Activated CD4-positive, alpha-beta memory T cell treated with anti-CD3 and anti-CD28 coated beads for 36 hours (primary cell): ENCODE data around the gene PTDSS2. TPM values are rescaled to one million over a fixed set of nuclear protein-coding genes. Genes with fewer than 3 reads are reported as not detected.
"Not testable (repeated sequence)": the region's sequence is repeated elsewhere in the genome, so short reads cannot be mapped to it uniquely, and the experiment has no call there.

ENCODE experiments used
- CTCF ChIA-PET: fragments of 350-600 bp; sonication (Branson Sonifier 250); formaldehyde crosslinking; loops from one replicate; lab custom pipeline; 2021; ENCODE audit warnings: antibody characterized with exemption, inconsistent platforms; lab: Charles Lee
- POLR2A ChIA-PET: fragments of 350-600 bp; sonication (Branson Sonifier 250); formaldehyde crosslinking; loops from one replicate; lab custom pipeline; 2021; ENCODE audit warnings: antibody characterized with exemption; lab: Charles Lee
- DNase-seq: peaks from one replicate; pipeline ENCODE4 v3.0.0-alpha.2; 2020
- H3K27ac Mint-ChIP-seq: one replicate; pipeline ENCODE4 v1.8.0; 2021; ENCODE audit warnings: mixed read lengths
- H3K27me3 Mint-ChIP-seq: one replicate; pipeline ENCODE4 v1.8.0; 2021; ENCODE audit warnings: mixed read lengths
- H3K36me3 Mint-ChIP-seq: one replicate; pipeline ENCODE4 v1.8.0; 2021; ENCODE audit warnings: mixed read lengths
- H3K4me1 Mint-ChIP-seq: one replicate; pipeline ENCODE4 v1.8.0; 2021; ENCODE audit warnings: low read depth, mixed read lengths
- H3K4me3 Mint-ChIP-seq: one replicate; pipeline ENCODE4 v1.8.0; 2021; ENCODE audit warnings: mild to moderate bottlenecking, mixed read lengths
- H3K9me3 Mint-ChIP-seq: one replicate; pipeline ENCODE4 v1.8.0; 2021; ENCODE audit warnings: mixed read lengths
- intact Hi-C: fragments of 100-400 bp; cut with micrococcal nuclease; formaldehyde crosslinking; loops from one replicate; pipeline ENCODE4 v1.15.1; 2023
- total RNA-seq, 2 experiments: library from RNA; stranded (reverse); gene quantifications; one replicate each; pipeline ENCODE4 v1.2.3, GENCODE V29; 2021

The PTDSS2 gene
- 10 to 100 TPM; 15.0 to 16.7 TPM for total RNA-seq

DNA sequence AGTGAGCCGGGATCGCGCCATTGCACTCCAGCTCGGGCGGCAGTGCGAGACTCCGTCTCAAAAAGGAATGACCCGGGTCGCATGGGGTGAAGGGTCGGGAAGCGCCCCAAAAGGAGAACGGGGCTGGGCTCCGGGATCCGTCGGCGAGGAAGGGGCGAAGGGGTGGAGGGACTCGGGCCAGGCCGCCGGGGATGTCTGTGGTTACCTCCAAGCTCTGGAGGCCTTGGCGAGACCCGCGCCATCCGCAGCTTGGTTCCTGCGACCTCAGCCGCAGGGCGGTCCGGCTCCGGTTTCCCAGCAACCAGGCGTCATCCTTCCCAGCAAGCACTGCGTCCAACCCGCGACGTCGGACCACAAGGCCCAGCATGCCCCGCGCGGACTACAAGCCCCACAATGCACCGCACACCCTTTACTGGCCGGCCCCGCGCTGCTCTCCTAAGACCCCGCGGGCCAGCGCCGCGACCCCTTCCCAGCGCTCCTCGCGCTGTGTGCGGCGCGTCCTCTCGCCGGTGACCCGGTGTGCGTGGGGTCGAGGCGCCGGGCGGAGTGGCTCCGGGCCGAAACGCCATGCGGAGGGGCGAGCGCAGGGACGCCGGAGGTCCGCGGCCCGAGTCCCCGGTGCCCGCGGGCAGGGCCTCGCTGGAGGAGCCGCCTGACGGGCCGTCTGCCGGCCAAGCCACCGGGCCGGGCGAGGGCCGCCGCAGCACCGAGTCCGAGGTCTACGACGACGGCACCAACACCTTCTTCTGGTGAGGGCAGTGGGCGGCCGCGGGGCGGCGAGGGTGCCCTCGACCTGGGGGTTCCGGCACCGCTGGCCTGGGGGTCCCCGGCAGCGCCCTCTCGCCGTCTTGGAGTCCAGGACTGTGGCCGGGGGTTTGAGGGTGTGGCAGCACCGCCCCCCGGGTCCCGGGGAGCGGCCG is at the start of gene PTDSS2:
PTDSS2 (plus strand) TSS at position 391 of the 920 bp plus-strand sequence; CDS start at position 568, 177 bp downstream.
- Mint-ChIP-seq H3K27me3 (no peaks in the 10 kb centered on the region), H3K27ac (peak within 1 kb of the TSS; percentile 95), H3K36me3 (no peaks in the 10 kb centered on the region), H3K4me3 (peak within 1 kb of the TSS; percentile 90), H3K4me1 (peaks cover 23% of the 10 kb centered on the region), H3K9me3 (no peaks in the 10 kb centered on the region)
- intact Hi-C loops, result loop anchor here (2.0 to 5.0 kb wide), 4 partner anchors 33 to 243 kb away; partner anchors contain the start of genes BET1L, IFITM2 and RIC8A
- peak; percentile 97 for DNase-seq
- ChIA-PET CTCF (interaction anchor here (0.6 to 5.0 kb wide), 14 partner anchors 33 to 199 kb away, joined by 3 to 49 read pairs (median 4); partner anchors contain the start of genes RNH1 and SIGIRR), POLR2A (interaction anchor here (0.6 to 3.5 kb wide), 9 partner anchors 10 to 243 kb away, joined by 3 to 22 read pairs (median 4); partner anchors contain the start of genes BET1L, RIC8A and RNH1)

DNA sequence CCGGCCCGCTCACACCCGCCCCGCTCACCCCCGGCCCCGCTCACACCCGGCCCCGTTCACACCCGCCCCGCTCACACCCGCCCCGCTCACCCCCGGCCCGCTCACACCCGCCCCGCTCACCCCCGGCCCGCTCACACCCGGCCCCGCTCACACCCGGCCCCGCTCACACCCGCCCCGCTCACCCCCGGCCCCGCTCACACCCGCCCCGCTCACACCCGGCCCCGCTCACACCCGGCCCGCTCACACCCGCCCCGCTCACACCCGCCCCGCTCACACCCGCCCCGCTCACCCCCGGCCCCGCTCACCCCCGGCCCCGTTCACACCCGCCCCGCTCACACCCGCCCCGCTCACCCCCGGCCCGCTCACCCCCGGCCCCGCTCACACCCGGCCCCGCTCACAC is 48.9 kb upstream of the PTDSS2 start:
- CTCF ChIA-PET, result not testable (repeated sequence)

DNA sequence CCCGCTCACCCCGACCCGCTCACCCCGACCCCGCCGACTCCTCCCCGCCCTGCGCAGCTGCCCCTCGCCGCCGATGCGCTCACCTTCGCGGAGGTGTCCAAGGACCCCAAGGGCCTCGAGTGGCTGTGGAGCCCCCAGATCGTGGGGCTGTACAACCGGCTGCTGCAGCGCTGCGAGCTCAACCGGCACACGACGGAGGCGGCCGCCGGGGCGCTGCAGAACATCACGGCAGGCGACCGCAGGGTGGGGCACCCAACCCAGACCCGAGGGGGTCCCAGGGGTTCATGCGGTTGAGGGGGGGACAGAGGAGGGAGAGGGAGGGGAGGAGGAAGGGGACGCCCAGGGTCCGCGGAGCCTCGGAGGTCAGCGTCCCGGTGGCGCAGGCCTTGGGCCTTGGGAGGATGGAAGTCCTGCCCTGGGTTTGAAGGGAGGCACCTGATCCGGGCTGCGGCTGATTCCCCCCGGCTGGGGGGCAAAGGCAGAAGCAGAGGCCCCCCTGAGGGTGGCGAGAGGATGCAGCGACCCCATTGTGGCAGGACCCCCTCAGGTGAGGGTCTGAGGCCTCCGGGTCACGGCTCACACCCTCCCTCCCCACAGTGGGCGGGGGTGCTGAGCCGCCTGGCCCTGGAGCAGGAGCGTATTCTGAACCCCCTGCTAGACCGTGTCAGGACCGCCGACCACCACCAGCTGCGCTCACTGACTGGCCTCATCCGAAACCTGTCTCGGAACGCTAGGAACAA is 46.9 kb upstream of the PTDSS2 start:
- Mint-ChIP-seq H3K27me3 (no peaks in the 10 kb centered on the region), H3K27ac (no peak overlapping the region), H3K9me3 (no peaks in the 10 kb centered on the region), H3K4me3 (no peak overlapping the region), H3K36me3 (no peaks in the 10 kb centered on the region), H3K4me1 (peaks cover 5% of the 10 kb centered on the region)
- ChIA-PET POLR2A (interaction anchor here (1.2 kb wide), 1 partner anchor 46 kb away, joined by 4 read pairs; no protein-coding TSS in a partner anchor), CTCF (interaction anchor here (6.5 kb wide), 1 partner anchor 46 kb away, joined by 49 read pairs; the partner anchor contains the start of gene PTDSS2)
- no peak for DNase-seq
- intact Hi-C loops, result no loop called here

More for the DNA sequence above, 48.9 kb upstream of the PTDSS2 start:
- H3K4me1 Mint-ChIP-seq, H3K27ac Mint-ChIP-seq, intact Hi-C loops, DNase-seq, H3K27me3 Mint-ChIP-seq, H3K36me3 Mint-ChIP-seq, H3K9me3 Mint-ChIP-seq, POLR2A ChIA-PET, H3K4me3 Mint-ChIP-seq: not testable (repeated sequence)

DNA sequence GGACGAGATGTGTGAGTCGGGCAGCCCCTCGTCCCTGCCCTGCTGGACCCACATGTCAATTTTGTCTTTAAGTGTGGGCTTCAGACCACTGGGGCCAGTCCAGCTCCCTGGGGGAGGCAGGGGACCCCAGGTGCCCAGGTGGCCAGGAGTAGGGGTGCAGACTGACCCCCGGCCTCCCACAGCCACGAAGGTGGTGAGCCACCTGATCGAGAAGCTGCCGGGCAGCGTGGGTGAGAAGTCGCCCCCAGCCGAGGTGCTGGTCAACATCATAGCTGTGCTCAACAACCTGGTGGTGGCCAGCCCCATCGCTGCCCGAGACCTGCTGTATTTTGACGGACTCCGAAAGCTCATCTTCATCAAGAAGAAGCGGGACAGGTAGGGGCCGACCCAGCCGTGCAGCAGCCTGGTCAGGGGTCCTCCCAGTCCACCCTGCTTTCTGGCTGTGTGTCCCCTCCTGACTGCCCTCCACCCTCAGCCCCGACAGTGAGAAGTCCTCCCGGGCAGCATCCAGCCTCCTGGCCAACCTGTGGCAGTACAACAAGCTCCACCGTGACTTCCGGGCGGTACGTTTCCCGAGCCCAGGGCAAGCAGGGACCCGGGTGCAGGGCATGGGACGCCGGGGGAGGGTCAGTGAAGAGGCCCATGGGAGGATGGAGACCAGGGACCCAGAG is 46.2 kb upstream of the PTDSS2 start:
- CTCF ChIA-PET, result interaction anchor here (6.5 kb wide), 1 partner anchor 45 kb away, joined by 49 read pairs; the partner anchor contains the start of gene PTDSS2
- Mint-ChIP-seq H3K27me3 (no peaks in the 10 kb centered on the region), H3K27ac (no peak overlapping the region), H3K9me3 (no peaks in the 10 kb centered on the region), H3K4me3 (no peak overlapping the region), H3K36me3 (no peaks in the 10 kb centered on the region), H3K4me1 (peaks cover 5% of the 10 kb centered on the region)
- POLR2A ChIA-PET, result interaction anchor here (1.2 kb wide), 1 partner anchor 46 kb away, joined by 4 read pairs; no protein-coding TSS in a partner anchor
- intact Hi-C loops, result no loop called here
- DNase-seq, result no peak

DNA sequence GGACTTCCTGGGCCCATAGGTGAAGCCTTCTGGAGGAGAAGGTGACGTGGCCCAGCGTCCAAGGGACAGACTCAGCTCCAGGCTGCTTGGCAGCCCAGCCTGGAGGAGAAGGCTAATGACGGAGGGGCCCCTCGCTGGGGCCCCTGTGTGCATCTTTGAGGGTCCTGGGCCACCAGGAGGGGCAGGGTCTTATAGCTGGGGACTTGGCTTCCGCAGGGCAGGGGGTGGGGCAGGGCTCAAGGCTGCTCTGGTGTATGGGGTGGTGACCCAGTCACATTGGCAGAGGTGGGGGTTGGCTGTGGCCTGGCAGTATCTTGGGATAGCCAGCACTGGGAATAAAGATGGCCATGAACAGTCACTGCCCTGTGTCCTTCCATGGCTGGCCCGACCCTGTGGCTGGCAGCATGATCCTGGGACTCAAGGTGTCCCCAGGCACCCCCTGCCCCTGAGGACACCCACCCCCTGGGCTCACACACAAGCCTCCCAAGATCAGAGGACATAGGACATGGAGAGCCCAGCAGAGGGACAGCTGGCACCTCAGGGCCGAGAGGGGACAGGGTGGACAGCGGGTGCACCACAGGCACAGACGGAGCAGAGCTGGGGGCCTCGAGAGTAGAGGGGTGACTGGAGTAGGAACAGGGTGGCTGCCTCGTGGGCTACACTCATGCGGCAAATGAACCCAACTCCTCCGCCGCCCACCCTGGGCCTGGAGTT is 45.4 kb upstream of the PTDSS2 start:
- DNase-seq, result no peak
- Mint-ChIP-seq H3K36me3 (no peaks in the 10 kb centered on the region), H3K27ac (no peak overlapping the region), H3K27me3 (no peaks in the 10 kb centered on the region), H3K4me3 (no peak overlapping the region), H3K9me3 (no peaks in the 10 kb centered on the region), H3K4me1 (peaks cover 5% of the 10 kb centered on the region)
- ChIA-PET CTCF (interaction anchor here (6.5 kb wide), 1 partner anchor 44 kb away, joined by 49 read pairs; the partner anchor contains the start of gene PTDSS2), POLR2A (interaction anchor here (1.2 kb wide), 1 partner anchor 45 kb away, joined by 4 read pairs; no protein-coding TSS in a partner anchor)
- intact Hi-C loops, result no loop called here

DNA sequence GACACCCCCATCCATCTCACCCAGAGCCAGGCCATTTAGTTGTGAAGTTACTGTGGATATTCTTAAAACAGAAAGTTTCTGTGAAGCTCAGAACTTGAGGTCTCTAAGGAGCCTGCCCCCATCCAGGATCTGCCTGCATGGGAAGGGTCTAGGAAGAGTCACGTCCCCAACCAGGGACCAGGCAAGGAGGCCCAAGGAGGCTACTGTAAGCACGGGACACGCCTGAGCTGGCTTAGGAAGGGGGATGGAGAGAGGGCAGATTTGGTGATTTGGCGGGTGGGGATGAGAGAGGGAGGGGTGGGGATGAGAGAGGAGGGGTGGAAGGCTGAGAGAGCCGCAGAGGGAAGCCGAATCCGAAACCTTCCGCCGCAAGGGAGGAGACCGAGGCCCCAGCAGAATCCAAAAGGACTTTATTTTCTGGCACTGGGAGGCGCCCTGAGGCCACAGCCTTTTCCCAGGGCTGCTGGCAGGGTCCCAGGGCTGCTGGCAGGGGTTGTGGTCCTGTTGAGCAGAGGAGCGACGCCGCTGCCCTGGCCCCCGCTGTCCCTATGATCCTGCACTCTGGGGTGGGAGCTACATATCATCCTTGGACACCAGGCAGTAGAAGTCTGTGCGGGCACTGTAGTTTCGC is 44.6 kb upstream of the PTDSS2 start:
- peak overlapping the region; percentile 48 for H3K4me3 Mint-ChIP-seq
- H3K27ac Mint-ChIP-seq, result no peak overlapping the region
- peaks cover 5% of the 10 kb centered on the region for H3K4me1 Mint-ChIP-seq
- DNase-seq, result no peak
- H3K36me3 Mint-ChIP-seq, result no peaks in the 10 kb centered on the region
- H3K9me3 Mint-ChIP-seq, result no peaks in the 10 kb centered on the region
- no peaks in the 10 kb centered on the region for H3K27me3 Mint-ChIP-seq
- ChIA-PET POLR2A (interaction anchor here (1.9 kb wide), 1 partner anchor 44 kb away, joined by 15 read pairs; the partner anchor contains the start of gene PTDSS2), CTCF (interaction anchor here (2.2 to 6.5 kb wide), 2 partner anchors 9 to 44 kb away, joined by 9 to 49 read pairs; partner anchors contain the start of gene PTDSS2)
- intact Hi-C loops, result no loop called here

DNA sequence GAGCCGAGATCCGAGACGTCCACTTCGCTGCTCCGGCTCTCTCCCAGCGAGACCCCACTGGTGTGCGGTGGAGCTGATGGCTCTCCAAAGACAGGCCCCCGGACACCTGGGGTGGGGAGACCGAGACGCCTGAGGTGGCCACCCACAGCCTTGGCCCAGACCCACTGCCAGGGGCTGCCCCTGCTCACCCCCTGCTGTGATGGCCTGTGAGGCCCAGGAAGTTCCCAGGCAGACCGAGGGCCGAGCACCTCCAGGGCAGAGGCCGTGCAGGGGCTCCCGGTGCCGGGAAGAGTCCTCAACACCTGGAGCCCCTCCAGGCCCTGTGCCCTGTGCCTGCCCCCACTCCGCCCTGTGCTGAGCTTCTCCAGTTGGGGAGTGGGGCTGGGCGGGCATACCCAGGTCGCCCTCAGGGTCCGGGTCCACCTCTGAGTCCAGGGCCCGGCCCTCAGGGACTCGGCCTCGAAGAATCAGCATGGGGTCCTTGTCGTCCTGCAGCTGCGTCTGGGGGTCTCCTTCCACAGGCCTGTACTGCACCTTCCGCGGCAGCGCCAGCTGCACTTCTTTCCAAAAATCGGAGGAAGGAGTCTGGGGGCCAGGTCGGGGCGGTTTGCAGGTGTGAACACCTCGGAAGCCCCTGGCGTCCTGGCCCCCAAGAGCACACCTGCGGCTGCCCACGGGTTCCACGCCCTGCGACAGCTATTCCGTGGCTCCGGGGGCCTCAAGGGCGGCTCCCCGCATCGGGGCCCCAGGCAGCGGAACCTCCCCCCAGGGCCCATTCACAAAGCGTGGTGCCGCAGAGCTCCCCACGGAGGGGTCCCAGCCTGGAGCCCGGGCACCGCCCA is 43.9 kb upstream of the PTDSS2 start:
- Mint-ChIP-seq H3K4me3 (peak overlapping the region; percentile 37), H3K4me1 (peaks cover 5% of the 10 kb centered on the region), H3K27ac (no peak overlapping the region), H3K27me3 (no peaks in the 10 kb centered on the region), H3K36me3 (no peaks in the 10 kb centered on the region), H3K9me3 (no peaks in the 10 kb centered on the region)
- intact Hi-C loops, result loop anchor here (2.0 kb wide), 3 partner anchors 43 to 169 kb away; partner anchors contain the start of genes PSMD13, RNH1 and SIRT3
- ChIA-PET POLR2A (interaction anchor here (0.8 to 2.5 kb wide), 6 partner anchors 9 to 100 kb away, joined by 3 to 16 read pairs (median 6); partner anchors contain the start of gene PTDSS2), CTCF (interaction anchor here (1.0 to 6.5 kb wide), 7 partner anchors 9 to 113 kb away, joined by 3 to 49 read pairs (median 6); partner anchors contain the start of gene PTDSS2)
- DNase-seq, result no peak

DNA sequence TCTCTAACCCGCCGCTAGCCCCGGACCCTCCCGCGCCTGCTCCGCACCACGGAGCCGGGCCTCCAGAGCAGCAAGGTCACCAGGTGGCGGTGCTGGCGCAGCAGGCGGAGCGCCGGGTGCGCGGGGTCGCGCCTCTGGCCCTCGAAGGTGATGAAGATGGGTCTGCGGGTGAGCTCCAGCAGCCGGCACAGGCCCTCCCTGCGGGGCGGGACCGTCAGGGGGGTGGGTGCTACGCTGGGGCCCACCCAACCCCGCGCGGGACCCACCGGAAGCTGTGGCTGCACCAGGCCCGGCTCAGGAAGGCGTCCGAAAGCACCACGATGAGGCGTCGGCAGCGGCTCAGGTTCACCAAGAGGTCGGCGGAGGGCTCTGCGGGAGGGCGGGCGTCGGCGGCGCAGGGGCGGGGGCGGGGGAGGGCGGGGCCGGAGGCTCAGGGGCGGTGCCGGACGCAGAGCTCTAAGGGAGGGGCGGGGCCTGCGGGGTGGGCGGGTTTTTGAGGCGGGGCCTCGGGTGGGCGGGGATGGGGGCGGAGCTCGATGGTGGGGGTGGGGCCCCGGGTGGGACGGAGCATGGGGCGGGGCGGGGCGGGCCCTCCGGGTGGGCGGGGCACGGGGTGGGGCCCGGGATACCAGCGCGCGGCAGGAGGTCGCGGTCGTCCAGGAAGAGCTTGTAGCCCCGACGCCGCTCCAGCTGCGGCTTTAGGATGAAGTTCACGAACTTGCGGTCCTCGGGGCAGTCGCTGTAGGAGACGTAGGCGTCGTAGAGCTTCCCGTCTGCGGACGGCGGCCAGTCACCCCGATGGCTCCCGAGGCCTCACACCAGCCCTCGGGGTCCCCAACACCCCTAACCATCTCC is 43.1 kb upstream of the PTDSS2 start:
- H3K4me1 Mint-ChIP-seq, result peaks cover 5% of the 10 kb centered on the region
- no peak overlapping the region for H3K27ac Mint-ChIP-seq
- intact Hi-C loops, result loop anchor here (2.0 kb wide), 3 partner anchors 42 to 170 kb away; partner anchors contain the start of genes PSMD13, RNH1 and SIRT3
- H3K4me3 Mint-ChIP-seq, result peak overlapping the region; percentile 46
- H3K9me3 Mint-ChIP-seq, result no peaks in the 10 kb centered on the region
- peak; percentile 94 for DNase-seq
- H3K27me3 Mint-ChIP-seq, result no peaks in the 10 kb centered on the region
- CTCF ChIA-PET, result interaction anchor here (0.7 to 6.5 kb wide), 11 partner anchors 9 to 200 kb away, joined by 3 to 49 read pairs (median 3); partner anchors contain the start of genes BET1L, PTDSS2 and RIC8A
- POLR2A ChIA-PET, result interaction anchor here (0.8 to 2.5 kb wide), 7 partner anchors 10 to 170 kb away, joined by 3 to 16 read pairs (median 5); partner anchors contain the start of genes PSMD13 and PTDSS2
- H3K36me3 Mint-ChIP-seq, result no peaks in the 10 kb centered on the region
